ENCODE data around the gene RFX3.

RFX3 gene

GRCh38 chr9:3361689-3362392, 164.0 kb downstream of the RFX3 start:
- H3K4me3 ChIP-seq (ENCODE audit: low read length) = no peak overlapping the region
- no peak for DNase-seq (ENCODE audit: low read depth)
- TF ChIP-seq, protein P1, sequence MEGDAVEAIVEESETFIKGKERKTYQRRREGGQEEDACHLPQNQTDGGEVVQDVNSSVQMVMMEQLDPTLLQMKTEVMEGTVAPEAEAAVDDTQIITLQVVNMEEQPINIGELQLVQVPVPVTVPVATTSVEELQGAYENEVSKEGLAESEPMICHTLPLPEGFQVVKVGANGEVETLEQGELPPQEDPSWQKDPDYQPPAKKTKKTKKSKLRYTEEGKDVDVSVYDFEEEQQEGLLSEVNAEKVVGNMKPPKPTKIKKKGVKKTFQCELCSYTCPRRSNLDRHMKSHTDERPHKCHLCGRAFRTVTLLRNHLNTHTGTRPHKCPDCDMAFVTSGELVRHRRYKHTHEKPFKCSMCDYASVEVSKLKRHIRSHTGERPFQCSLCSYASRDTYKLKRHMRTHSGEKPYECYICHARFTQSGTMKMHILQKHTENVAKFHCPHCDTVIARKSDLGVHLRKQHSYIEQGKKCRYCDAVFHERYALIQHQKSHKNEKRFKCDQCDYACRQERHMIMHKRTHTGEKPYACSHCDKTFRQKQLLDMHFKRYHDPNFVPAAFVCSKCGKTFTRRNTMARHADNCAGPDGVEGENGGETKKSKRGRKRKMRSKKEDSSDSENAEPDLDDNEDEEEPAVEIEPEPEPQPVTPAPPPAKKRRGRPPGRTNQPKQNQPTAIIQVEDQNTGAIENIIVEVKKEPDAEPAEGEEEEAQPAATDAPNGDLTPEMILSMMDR (conservative IDR thresholded peaks at IDR 0.05; ENCODE audit: low read length) = no peak

DNA sequence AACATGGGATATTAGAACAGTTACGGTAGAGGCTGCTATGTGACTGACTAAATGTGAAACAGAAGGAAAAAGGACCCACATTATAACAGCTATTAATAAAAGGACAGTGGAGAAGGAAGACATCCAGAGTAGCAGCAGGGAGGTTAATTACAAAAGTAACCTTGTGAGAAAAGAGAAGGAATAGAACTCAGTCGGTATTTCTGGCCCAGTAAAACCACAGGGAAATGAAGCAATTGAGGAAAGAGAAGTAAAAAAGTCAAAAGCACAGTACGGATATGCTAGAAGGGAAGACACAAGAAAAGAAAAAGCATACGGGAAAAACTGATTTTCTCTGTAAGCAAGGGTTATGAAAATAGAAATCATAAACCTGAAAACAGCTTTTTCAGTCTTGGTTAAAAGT, 164.7 kb downstream of the RFX3 start:
- no peak for DNase-seq (ENCODE audit: low read depth)
- no peak overlapping the region for H3K4me3 ChIP-seq (ENCODE audit: low read length)
- TF ChIP-seq, protein P1 (conservative IDR thresholded peaks at IDR 0.05; ENCODE audit: low read length) = no peak

- TF ChIP-seq, protein P1 (conservative IDR thresholded peaks at IDR 0.05; ENCODE audit: low read length) = no peak
- no peak overlapping the region for H3K4me3 ChIP-seq (ENCODE audit: low read length)
- no peak for DNase-seq (ENCODE audit: low read depth)
Observed at GRCh38 chr9:3360245-3360644, 165.6 kb downstream of the RFX3 start.

- H3K4me3 ChIP-seq (ENCODE audit: low read length) = no peak overlapping the region
- DNase-seq (ENCODE audit: low read depth) = no peak
- TF ChIP-seq, protein P1 (conservative IDR thresholded peaks at IDR 0.05; ENCODE audit: low read length) = no peak
Observed at GRCh38 chr9:3359778-3360177, 166.0 kb downstream of the RFX3 start.

DNA sequence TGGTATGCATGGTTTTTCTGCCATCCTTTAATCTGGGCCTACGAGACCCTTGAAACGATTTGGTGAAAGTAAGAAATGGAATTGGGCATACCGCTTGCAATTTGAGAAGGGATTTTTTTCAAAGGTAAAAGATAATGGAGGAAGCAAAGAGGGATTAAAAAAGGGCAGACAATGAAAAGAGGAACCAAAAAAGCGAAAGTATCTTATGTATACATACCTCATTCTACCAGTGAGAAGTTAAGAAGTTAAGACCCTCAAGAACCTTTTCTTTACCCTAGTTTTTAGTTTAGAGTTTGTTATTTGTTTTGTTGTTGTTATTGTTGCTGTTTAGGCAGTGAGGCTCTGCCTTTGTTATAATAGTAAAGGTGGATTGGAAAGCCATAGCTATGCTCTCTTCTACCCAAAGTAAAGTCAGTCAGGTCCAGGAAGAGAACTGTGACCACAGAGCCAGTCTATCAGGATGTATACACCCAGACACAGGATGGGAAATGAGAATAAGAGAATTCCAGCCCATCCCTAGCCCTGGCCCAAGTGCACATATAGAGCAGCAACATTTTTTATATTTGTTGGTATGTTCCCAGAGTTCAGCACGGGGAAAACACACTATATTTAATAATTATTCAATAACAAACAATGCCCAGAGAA, 166.6 kb downstream of the RFX3 start:
- no peak for DNase-seq (ENCODE audit: low read depth)
- no peak overlapping the region for H3K4me3 ChIP-seq (ENCODE audit: low read length)
- TF ChIP-seq, protein P1 (conservative IDR thresholded peaks at IDR 0.05; ENCODE audit: low read length) = no peak

- H3K4me3 ChIP-seq (ENCODE audit: low read length) = no peak overlapping the region
- TF ChIP-seq, protein P1 (conservative IDR thresholded peaks at IDR 0.05; ENCODE audit: low read length) = no peak
- DNase-seq (ENCODE audit: low read depth) = no peak
Observed at GRCh38 chr9:3348169-3348568, 177.6 kb downstream of the RFX3 start.

- TF ChIP-seq, protein P1 (conservative IDR thresholded peaks at IDR 0.05; ENCODE audit: low read length) = no peak
- H3K4me3 ChIP-seq (ENCODE audit: low read length) = no peak overlapping the region
- no peak for DNase-seq (ENCODE audit: low read depth)
Observed at GRCh38 chr9:3346549-3346948, 179.3 kb downstream of the RFX3 start.
